ENCODE results near the gene THBD.

THBD gene

GRCh38 chr20:23008667-23009066, 40.8 kb downstream of the THBD start:
- ATAC-seq (ENCODE audit: low read depth) (no peak), DNase-seq (ENCODE audit: low spot score in 2 of 2) (no peak)
- Mint-ChIP-seq H3K27me3 (peaks cover 6% of the 10 kb centered on the region), H3K4me3 (no peak overlapping the region), H3K4me1 (no peaks in the 10 kb centered on the region), H3K36me3 (no peaks in the 10 kb centered on the region), H3K27ac (no peak overlapping the region), H3K9me3 (no peaks in the 10 kb centered on the region)

DNA sequence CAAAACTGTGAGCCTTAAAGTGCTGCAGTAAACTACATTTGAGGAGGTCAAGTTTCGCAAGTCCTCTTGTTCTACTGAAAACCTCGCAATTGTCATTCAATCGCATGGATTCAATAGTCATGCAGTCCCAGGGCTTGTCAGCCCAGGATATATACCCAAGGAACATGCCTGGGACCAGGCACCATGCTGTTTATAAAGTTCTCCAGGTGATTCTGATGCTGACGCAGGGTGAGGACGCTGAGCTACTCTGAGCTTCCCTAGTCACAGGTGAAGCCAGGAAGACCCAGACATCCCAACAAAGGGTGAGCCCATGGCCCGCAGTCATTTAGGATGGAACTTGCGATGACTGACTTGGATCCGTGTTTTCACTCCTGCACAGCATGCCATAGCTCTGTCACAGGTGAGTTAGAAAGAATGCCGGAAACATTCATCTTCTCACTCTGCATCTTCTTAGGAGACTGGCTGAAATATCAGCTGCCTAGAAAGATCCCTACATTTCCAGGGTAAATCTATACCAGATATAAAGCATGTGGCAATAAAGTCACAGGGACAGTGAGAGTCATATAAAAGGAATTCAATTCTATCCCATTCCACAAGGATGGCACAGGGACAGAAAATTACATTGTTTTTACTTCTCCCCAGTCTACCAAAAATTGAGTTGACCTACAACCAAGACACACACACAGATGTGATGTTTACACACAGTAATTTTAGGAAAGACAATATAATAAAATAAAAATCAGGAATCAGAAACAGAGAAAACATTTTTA, 41.4 kb downstream of the THBD start:
- Mint-ChIP-seq H3K27me3 (peaks cover 6% of the 10 kb centered on the region), H3K4me1 (no peaks in the 10 kb centered on the region), H3K9me3 (no peaks in the 10 kb centered on the region), H3K4me3 (no peak overlapping the region), H3K36me3 (no peaks in the 10 kb centered on the region), H3K27ac (no peak overlapping the region)
- DNase-seq (ENCODE audit: low spot score in 2 of 2) (no peak), ATAC-seq (ENCODE audit: low read depth) (no peak)

GRCh38 chr20:23007462-23007861, 42.0 kb downstream of the THBD start:
- H3K27me3 Mint-ChIP-seq = peaks cover 6% of the 10 kb centered on the region
- H3K9me3 Mint-ChIP-seq = no peaks in the 10 kb centered on the region
- DNase-seq (ENCODE audit: low spot score in 2 of 2) = no peak
- no peaks in the 10 kb centered on the region for H3K36me3 Mint-ChIP-seq
- H3K4me1 Mint-ChIP-seq = no peaks in the 10 kb centered on the region
- ATAC-seq (ENCODE audit: low read depth) = no peak
- no peak overlapping the region for H3K27ac Mint-ChIP-seq
- no peak overlapping the region for H3K4me3 Mint-ChIP-seq

DNA sequence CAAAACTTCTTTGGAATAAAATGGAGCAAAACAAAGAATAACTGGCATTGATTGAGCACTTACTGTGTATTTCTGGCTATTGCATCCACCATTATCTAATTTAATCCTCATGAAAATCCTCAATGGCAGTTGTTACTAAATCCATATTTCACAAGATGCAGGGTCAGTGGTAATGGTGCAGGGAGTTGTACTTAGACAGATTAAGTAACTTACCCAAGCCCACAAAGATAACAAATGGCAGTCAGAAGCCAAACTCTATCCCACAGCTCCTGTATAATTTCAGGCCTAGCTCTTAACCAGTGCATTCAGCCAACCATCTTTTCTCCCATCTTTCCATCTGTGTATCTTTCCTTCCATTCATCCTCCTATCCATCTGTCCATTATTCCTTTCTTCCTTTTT, 43.7 kb downstream of the THBD start:
- H3K27ac Mint-ChIP-seq = no peak overlapping the region
- ATAC-seq (ENCODE audit: low read depth) = no peak
- H3K36me3 Mint-ChIP-seq = no peaks in the 10 kb centered on the region
- no peaks in the 10 kb centered on the region for H3K9me3 Mint-ChIP-seq
- no peaks in the 10 kb centered on the region for H3K4me1 Mint-ChIP-seq
- H3K27me3 Mint-ChIP-seq = peaks cover 6% of the 10 kb centered on the region
- no peak overlapping the region for H3K4me3 Mint-ChIP-seq
- no peak for DNase-seq (ENCODE audit: low spot score in 2 of 2)

GRCh38 chr20:23003881-23004460, 45.5 kb downstream of the THBD start:
- no peaks in the 10 kb centered on the region for H3K4me1 Mint-ChIP-seq
- ATAC-seq (ENCODE audit: low read depth) (no peak), DNase-seq (ENCODE audit: low spot score in 2 of 2) (no peak)
- no peaks in the 10 kb centered on the region for H3K9me3 Mint-ChIP-seq
- H3K36me3 Mint-ChIP-seq = no peaks in the 10 kb centered on the region
- H3K4me3 Mint-ChIP-seq = no peak overlapping the region
- H3K27me3 Mint-ChIP-seq = peaks cover 3% of the 10 kb centered on the region
- no peak overlapping the region for H3K27ac Mint-ChIP-seq

- peaks cover 3% of the 10 kb centered on the region for H3K27me3 Mint-ChIP-seq
- no peak overlapping the region for H3K4me3 Mint-ChIP-seq
- DNase-seq (ENCODE audit: low spot score in 2 of 2) (no peak), ATAC-seq (ENCODE audit: low read depth) (no peak)
- no peaks in the 10 kb centered on the region for H3K4me1 Mint-ChIP-seq
- H3K9me3 Mint-ChIP-seq = no peaks in the 10 kb centered on the region
- H3K27ac Mint-ChIP-seq = no peak overlapping the region
- no peaks in the 10 kb centered on the region for H3K36me3 Mint-ChIP-seq
These were observed 46.3 kb downstream of the THBD start for GRCh38 chr20:23003077-23003635.

- Mint-ChIP-seq H3K9me3 (no peaks in the 10 kb centered on the region), H3K27me3 (peaks cover 3% of the 10 kb centered on the region), H3K27ac (no peak overlapping the region), H3K36me3 (no peaks in the 10 kb centered on the region), H3K4me3 (no peak overlapping the region), H3K4me1 (no peaks in the 10 kb centered on the region)
- DNase-seq (ENCODE audit: low spot score in 2 of 2) (no peak), ATAC-seq (ENCODE audit: low read depth) (no peak)
These were observed 47.2 kb downstream of the THBD start for GRCh38 chr20:23002276-23002675.

DNA sequence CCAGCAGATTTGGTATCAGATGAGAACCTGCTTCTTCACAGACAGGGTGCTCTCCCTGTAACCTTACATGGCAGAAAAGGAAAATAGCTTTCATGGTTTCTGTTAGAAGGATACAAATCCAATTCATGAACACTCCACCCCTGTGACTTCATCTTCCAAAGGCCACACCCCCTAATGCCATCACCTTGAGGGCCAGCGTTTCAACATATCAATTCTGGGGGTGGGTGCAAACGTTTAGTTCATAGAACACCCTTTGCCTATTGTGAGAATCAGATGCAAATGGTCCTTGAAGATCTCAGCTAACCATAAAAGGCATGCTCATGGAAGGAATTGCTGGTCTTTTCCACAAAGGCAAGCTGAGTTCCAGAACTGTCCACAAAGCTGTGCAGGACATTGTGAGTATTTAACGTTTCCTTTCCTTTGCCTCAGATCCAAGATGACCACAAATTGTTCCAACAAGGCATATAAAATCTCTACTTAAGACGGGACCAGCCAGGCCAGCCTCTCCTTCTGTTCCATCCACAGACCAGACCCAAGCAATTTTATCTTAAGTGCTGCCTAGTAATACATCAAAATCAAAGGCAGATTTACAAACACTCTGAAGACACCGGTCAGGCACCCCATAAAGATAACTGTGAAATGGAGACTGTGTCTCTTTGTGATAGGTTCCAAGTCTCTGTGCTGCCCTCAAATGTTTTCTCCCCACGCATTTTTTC, 49.1 kb downstream of the THBD start:
- Mint-ChIP-seq H3K4me3 (no peak overlapping the region), H3K36me3 (no peaks in the 10 kb centered on the region)

GRCh38 chr20:22999756-23000155, 49.7 kb downstream of the THBD start:
- no peak for ATAC-seq (ENCODE audit: low read depth)
- Mint-ChIP-seq H3K4me1 (no peaks in the 10 kb centered on the region), H3K27me3 (peaks cover 2% of the 10 kb centered on the region), H3K27ac (no peak overlapping the region), H3K9me3 (no peaks in the 10 kb centered on the region), H3K36me3 (no peaks in the 10 kb centered on the region), H3K4me3 (no peak overlapping the region)
- DNase-seq (ENCODE audit: low spot score in 2 of 2) = no peak

More for the DNA sequence above, 49.1 kb downstream of the THBD start:
- Mint-ChIP-seq H3K27me3 (no peaks in the 10 kb centered on the region), H3K9me3 (no peaks in the 10 kb centered on the region), H3K4me1 (no peaks in the 10 kb centered on the region), H3K27ac (no peak overlapping the region)
- DNase-seq (ENCODE audit: low spot score in 2 of 2) (no peak), ATAC-seq (ENCODE audit: low read depth) (no peak)

DNA sequence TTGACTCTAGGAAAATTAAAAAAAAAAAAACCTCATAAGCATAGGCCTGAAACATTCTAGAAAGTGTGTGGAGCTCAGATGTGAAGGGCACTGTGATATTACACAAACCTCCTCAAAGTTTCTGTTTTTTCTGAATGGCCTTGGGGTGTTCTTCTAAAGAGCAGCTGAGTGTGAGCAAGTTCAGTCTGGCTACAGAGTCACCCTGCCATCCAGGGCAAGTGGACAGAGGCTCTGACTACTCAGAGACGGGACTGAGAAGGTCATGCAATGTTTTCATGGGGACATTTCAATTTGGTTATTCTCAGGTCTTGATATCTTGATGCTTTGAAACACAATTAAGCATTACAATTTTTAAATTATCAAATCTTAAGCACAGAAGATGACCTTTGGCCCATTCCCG, 51.0 kb downstream of the THBD start:
- DNase-seq (ENCODE audit: low spot score in 2 of 2) = no peak
- peaks cover 3% of the 10 kb centered on the region for H3K27me3 Mint-ChIP-seq
- no peak for ATAC-seq (ENCODE audit: low read depth)
- no peaks in the 10 kb centered on the region for H3K36me3 Mint-ChIP-seq
- H3K4me3 Mint-ChIP-seq = no peak overlapping the region
- no peak overlapping the region for H3K27ac Mint-ChIP-seq
- no peaks in the 10 kb centered on the region for H3K9me3 Mint-ChIP-seq
- H3K4me1 Mint-ChIP-seq = no peaks in the 10 kb centered on the region

DNA sequence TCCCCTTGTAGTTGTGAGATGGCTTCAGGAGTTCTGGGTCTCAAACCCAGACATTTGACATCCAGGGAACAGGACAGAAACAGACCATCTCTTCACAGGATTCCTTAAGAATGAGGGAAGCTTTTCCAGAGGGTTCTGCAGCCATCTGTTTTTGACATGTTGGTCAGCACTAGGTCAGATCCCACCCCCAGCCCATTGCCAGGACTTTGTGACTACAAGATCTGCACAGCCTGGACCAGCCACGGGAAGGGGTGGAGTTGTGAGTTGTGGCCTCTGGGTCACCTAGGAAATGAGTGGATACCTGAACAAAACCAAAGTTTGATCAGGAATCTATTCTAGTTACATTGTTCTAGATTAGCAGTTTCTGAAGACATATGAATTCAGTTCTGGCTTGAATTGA, 53.5 kb downstream of the THBD start:
- H3K4me1 Mint-ChIP-seq = no peaks in the 10 kb centered on the region
- no peak for ATAC-seq (ENCODE audit: low read depth)
- peaks cover 3% of the 10 kb centered on the region for H3K27me3 Mint-ChIP-seq

More for the DNA sequence above, 53.5 kb downstream of the THBD start:
- DNase-seq (ENCODE audit: low spot score in 2 of 2) = no peak
- Mint-ChIP-seq H3K9me3 (peaks cover 2% of the 10 kb centered on the region), H3K4me3 (no peak overlapping the region), H3K27ac (no peak overlapping the region), H3K36me3 (no peaks in the 10 kb centered on the region)
